Neuronal stem cell (in vitro differentiated cells): ENCODE measurements around the gene KCNAB2.
A peak's percentile ranks its signal among the peaks of the same experiment; 100 is the strongest.

Experiments
- DNase-seq: peaks from one replicate; pipeline ENCODE4 v3.0.0-alpha.2; 2013; ENCODE audit warnings: low spot score
- H2AFZ ChIP-seq: one replicate; pipeline ENCODE4 v1.6.1; 2013; ENCODE audit warnings: mild to moderate bottlenecking, low read length, inconsistent platforms
- H2AK5ac ChIP-seq: 2 replicates; pipeline ENCODE4 v1.6.1; 2013; ENCODE audit warnings: low read depth, mild to moderate bottlenecking, inconsistent platforms, low read length, moderate library complexity, mixed read lengths
- H2BK120ac ChIP-seq: 2 replicates; pipeline ENCODE4 v1.6.1; 2013; ENCODE audit warnings: low read depth, mild to moderate bottlenecking, inconsistent platforms, low read length, moderate library complexity, mixed read lengths
- H2BK12ac ChIP-seq: one replicate; pipeline ENCODE4 v1.6.1; 2013; ENCODE audit warnings: low read length, inconsistent platforms
- H2BK15ac ChIP-seq: 2 replicates; pipeline ENCODE4 v1.6.1; 2013; ENCODE audit warnings: mild to moderate bottlenecking, low read length, inconsistent platforms, mixed read lengths
- H2BK5ac ChIP-seq: one replicate; pipeline ENCODE4 v1.6.1; 2013; ENCODE audit warnings: inconsistent platforms, mild to moderate bottlenecking, low read length, moderate library complexity
- H3K14ac ChIP-seq: one replicate; pipeline ENCODE4 v1.6.1; 2013; ENCODE audit warnings: low read length, inconsistent platforms
- H3K18ac ChIP-seq: 2 replicates; pipeline ENCODE4 v1.6.1; 2013; ENCODE audit warnings: low read length, inconsistent platforms
- H3K23ac ChIP-seq: 2 replicates; pipeline ENCODE4 v1.6.1; 2013; ENCODE audit warnings: low read depth, mild to moderate bottlenecking, mixed read lengths, low read length, inconsistent platforms; ENCODE audit not compliant: poor library complexity
- H3K27ac ChIP-seq: replicated peaks from 3 replicates; pipeline ENCODE4 v1.5.1; 2013; ENCODE audit warnings: low read length, inconsistent platforms
- H3K27me3 ChIP-seq, 3 experiments: 2 replicates each; pipeline ENCODE4 v1.6.1; 2013; ENCODE audit warnings: low read length in 3 of 3, mild to moderate bottlenecking in 2 of 3, inconsistent platforms in 1 of 3, low read depth in 1 of 3, mixed read lengths in 1 of 3, moderate library complexity in 1 of 3; ENCODE audit not compliant: control insufficient read depth in 3 of 3, insufficient read depth in 3 of 3
- H3K36me3 ChIP-seq, 2 donors: replicated peaks in 1 of 2; 2 replicates each; pipeline ENCODE4 v1.6.1; 2013; ENCODE audit warnings: low read length in 2 of 2; ENCODE audit not compliant: control insufficient read depth in 2 of 2, insufficient read depth in 2 of 2
- H3K4ac ChIP-seq: 2 replicates; pipeline ENCODE4 v1.6.1; 2013; ENCODE audit warnings: inconsistent platforms, mild to moderate bottlenecking, low read length, moderate library complexity
- H3K4me1 ChIP-seq, 2 donors: 1 replicate in 1 of 2; 2 replicates in 1 of 2; pipeline ENCODE4 v1.6.1; 2013; ENCODE audit warnings: low read length in 2 of 2, low read depth in 1 of 2; ENCODE audit not compliant: control insufficient read depth in 2 of 2, insufficient read depth in 1 of 2
- H3K4me2 ChIP-seq: one replicate; pipeline ENCODE4 v1.6.1; 2013; ENCODE audit warnings: mild to moderate bottlenecking, low read length, inconsistent platforms; ENCODE audit not compliant: insufficient read depth, poor library complexity, severe bottlenecking
- H3K4me3 ChIP-seq, 2 donors: 2 replicates each; pipeline ENCODE4 v1.5.1; 2013; ENCODE audit warnings: low read length in 2 of 2, mild to moderate bottlenecking in 2 of 2, inconsistent platforms in 1 of 2, moderate library complexity in 1 of 2
- H3K79me1 ChIP-seq: one replicate; pipeline ENCODE4 v1.6.1; 2013; ENCODE audit warnings: low read depth, mild to moderate bottlenecking, inconsistent platforms, low read length, moderate library complexity
- H3K9ac ChIP-seq: one replicate; pipeline ENCODE4 v1.6.1; 2013; ENCODE audit warnings: mild to moderate bottlenecking, low read depth, low read length, inconsistent platforms; ENCODE audit not compliant: poor library complexity
- H3K9me3 ChIP-seq, 2 donors: replicated peaks in 1 of 2; 2 replicates each; pipeline versions ENCODE3 to v1.6.1; 2013; ENCODE audit warnings: low read length in 2 of 2, mild to moderate bottlenecking in 2 of 2, inconsistent platforms in 1 of 2, low read depth in 1 of 2, mixed read lengths in 1 of 2, moderate library complexity in 1 of 2; ENCODE audit not compliant: control insufficient read depth in 2 of 2, insufficient read depth in 1 of 2
- H4K8ac ChIP-seq: one replicate; pipeline ENCODE4 v1.6.1; 2013; ENCODE audit warnings: low read depth, mild to moderate bottlenecking, inconsistent platforms, low read length, moderate library complexity
- H4K91ac ChIP-seq: one replicate; pipeline ENCODE4 v1.6.1; 2013; ENCODE audit warnings: low read length, low read depth, mild to moderate bottlenecking, inconsistent platforms; ENCODE audit not compliant: poor library complexity
- WGBS, 2 donors: extraction: QIAGEN DNeasy Blood & Tissue Kit; methylation state at CpG; one replicate each; pipeline ENCODE4 v1.1.7; 2013; ENCODE audit warnings: missing lambda C conversion rate in 2 of 2, mixed read lengths in 1 of 2; ENCODE audit not compliant: insufficient read length in 2 of 2, insufficient replicate concordance in 1 of 2; ENCODE audit errors: extremely low coverage in 2 of 2; 5-methylcytosine and 5-hydroxymethylcytosine counted together

The KCNAB2 gene

GRCh38 chr1:6065093-6065858 lies 19.6 kb downstream of the KCNAB2 start:
- H3K79me1 ChIP-seq: no peaks in the 10 kb centered on the region
- H2BK15ac ChIP-seq: no peak overlapping the region
- no peak for DNase-seq
- H3K9ac ChIP-seq: peak overlapping the region; percentile 75
- H2AK5ac ChIP-seq: no peak overlapping the region
- H3K14ac ChIP-seq: no peak overlapping the region
- H3K23ac ChIP-seq: peak overlapping the region; percentile 40
- H2AFZ ChIP-seq: no peak overlapping the region
- no peaks in the 10 kb centered on the region for H3K36me3 ChIP-seq
- peaks cover 0 to 2% of the 10 kb centered on the region in 2 donors for H3K4me1 ChIP-seq
- no peak overlapping the region for H3K27ac ChIP-seq
- H3K27me3 ChIP-seq: peaks cover 0 to 47% (median 0%) of the 10 kb centered on the region in 3 experiments
- no peak overlapping the region for H3K4me2 ChIP-seq
- H2BK12ac ChIP-seq: no peak overlapping the region
- no peaks in the 10 kb centered on the region for H3K9me3 ChIP-seq
- H3K4me3 ChIP-seq: no peak overlapping the region
- no peak overlapping the region for H3K18ac ChIP-seq
- no peak overlapping the region for H2BK120ac ChIP-seq
- no peak overlapping the region for H4K91ac ChIP-seq
- WGBS, 2 donors: no CpG with 5 or more reads among the region's 28 CpGs
- no peak overlapping the region for H3K4ac ChIP-seq
- H2BK5ac ChIP-seq: no peak overlapping the region
- H4K8ac ChIP-seq: no peak overlapping the region

GRCh38 chr1:6066680-6067079 lies 21.0 kb downstream of the KCNAB2 start:
- no peak overlapping the region for H2AFZ ChIP-seq
- no peak overlapping the region for H2BK12ac ChIP-seq
- no peak overlapping the region for H3K4me3 ChIP-seq
- H4K91ac ChIP-seq: no peak overlapping the region
- no peak for DNase-seq
- H2BK120ac ChIP-seq: no peak overlapping the region
- no peaks in the 10 kb centered on the region for H3K79me1 ChIP-seq
- no peak overlapping the region for H3K9ac ChIP-seq
- H4K8ac ChIP-seq: no peak overlapping the region
- no peaks in the 10 kb centered on the region for H3K36me3 ChIP-seq
- no peak overlapping the region for H3K4me2 ChIP-seq
- H3K14ac ChIP-seq: no peak overlapping the region
- no peak overlapping the region for H2BK15ac ChIP-seq
- H3K27ac ChIP-seq: no peak overlapping the region
- peaks cover 0 to 49% (median 0%) of the 10 kb centered on the region in 3 experiments for H3K27me3 ChIP-seq
- H3K23ac ChIP-seq: peak overlapping the region; percentile 77
- no peak overlapping the region for H3K4ac ChIP-seq
- H2AK5ac ChIP-seq: peak overlapping the region; percentile 38
- no peak overlapping the region for H2BK5ac ChIP-seq
- no peak overlapping the region for H3K18ac ChIP-seq
- no peaks in the 10 kb centered on the region for H3K9me3 ChIP-seq
- WGBS, 2 donors: no CpG with 5 or more reads among the region's 8 CpGs
- no peaks in the 10 kb centered on the region for H3K4me1 ChIP-seq

GRCh38 chr1:6068073-6068472 lies 22.4 kb downstream of the KCNAB2 start:
- no peak overlapping the region for H4K8ac ChIP-seq
- H3K18ac ChIP-seq: no peak overlapping the region
- H3K27ac ChIP-seq: no peak overlapping the region
- H4K91ac ChIP-seq: no peak overlapping the region
- H3K79me1 ChIP-seq: no peaks in the 10 kb centered on the region
- H2BK120ac ChIP-seq: no peak overlapping the region
- H3K9ac ChIP-seq: no peak overlapping the region
- no peak overlapping the region for H3K4me3 ChIP-seq
- no peak for DNase-seq
- no peak overlapping the region for H3K23ac ChIP-seq
- no peak overlapping the region for H2BK12ac ChIP-seq
- H3K27me3 ChIP-seq: peaks cover 0 to 49% (median 0%) of the 10 kb centered on the region in 3 experiments
- no peaks in the 10 kb centered on the region for H3K4me1 ChIP-seq
- H3K36me3 ChIP-seq: no peaks in the 10 kb centered on the region
- H2BK15ac ChIP-seq: no peak overlapping the region
- no peak overlapping the region for H3K4me2 ChIP-seq
- no peak overlapping the region for H2BK5ac ChIP-seq
- no peaks in the 10 kb centered on the region for H3K9me3 ChIP-seq
- H3K14ac ChIP-seq: no peak overlapping the region
- H3K4ac ChIP-seq: no peak overlapping the region
- no CpG with 5 or more reads among the region's 5 CpGs for WGBS, 2 donors
- H2AK5ac ChIP-seq: no peak overlapping the region
- no peak overlapping the region for H2AFZ ChIP-seq

GRCh38 chr1:6068932-6069331 lies 23.2 kb downstream of the KCNAB2 start:
- Histone ChIP-seq H3K36me3 (no peaks in the 10 kb centered on the region), H2AFZ (no peak overlapping the region), H2BK15ac (peak overlapping the region; percentile 55), H3K4me1 (peaks cover 0 to 3% of the 10 kb centered on the region in 2 donors), H4K8ac (no peak overlapping the region), H3K9ac (no peak overlapping the region), H4K91ac (no peak overlapping the region), H3K9me3 (no peaks in the 10 kb centered on the region), H2BK5ac (no peak overlapping the region), H2BK120ac (no peak overlapping the region), H2BK12ac (no peak overlapping the region), H3K79me1 (no peaks in the 10 kb centered on the region), H3K23ac (no peak overlapping the region), H3K27me3 (peaks cover 0 to 49% (median 0%) of the 10 kb centered on the region in 3 experiments), H3K18ac (peak overlapping the region; percentile 77), H2AK5ac (peak overlapping the region; percentile 59), H3K4me3 (no peak overlapping the region), H3K4ac (no peak overlapping the region), H3K27ac (no peak overlapping the region), H3K4me2 (no peak overlapping the region), H3K14ac (peak overlapping the region; percentile 47)
- no CpG with 5 or more reads among the region's 9 CpGs for WGBS, 2 donors
- DNase-seq: no peak
